Upper lobe of left lung (tissue), 4 donors: ENCODE data around the gene PCSK9.

Source experiments
- POLR2A ChIP-seq, 4 donors: fragments of 450-650 bp; IDR thresholded peaks; one replicate each; pipeline ENCODE4 v1.5.1; 2016 to 2017; ENCODE audit warnings: antibody characterized with exemption in 4 of 4, mild to moderate bottlenecking in 2 of 4
- POLR2AphosphoS5 ChIP-seq, 2 donors: sonication (generic); formaldehyde crosslinking; IDR thresholded peaks; one replicate each; pipeline ENCODE4 v1.5.1; 2017; ENCODE audit warnings: antibody characterized with exemption in 2 of 2
- TF ChIP-seq, protein P1 (sequence below), 6 experiments: fragments of 450-650 bp in 4 of 6; fragments of 200-600 bp in 2 of 6; sonication (generic) in 2 of 6; IDR thresholded peaks; one replicate each; pipeline ENCODE4 v1.5.1; 2016 to 2019; ENCODE audit warnings: antibody characterized with exemption in 6 of 6

DNA sequence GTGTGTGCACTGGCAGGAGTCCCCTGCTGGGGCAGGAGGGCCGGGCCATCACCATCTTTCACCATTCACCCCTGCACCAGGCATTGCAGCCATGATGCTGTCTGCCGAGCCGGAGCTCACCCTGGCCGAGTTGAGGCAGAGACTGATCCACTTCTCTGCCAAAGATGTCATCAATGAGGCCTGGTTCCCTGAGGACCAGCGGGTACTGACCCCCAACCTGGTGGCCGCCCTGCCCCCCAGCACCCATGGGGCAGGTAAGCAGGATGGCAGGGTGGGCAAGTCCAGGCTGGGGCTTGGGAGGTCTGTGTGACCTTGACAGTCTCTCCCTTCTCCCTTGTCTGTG, 18.6 kb downstream of the PCSK9 start:
- no peak for TF ChIP-seq POLR2AphosphoS5 (IDR thresholded peaks at IDR 0.05)
- no peak for TF ChIP-seq POLR2A (IDR thresholded peaks at IDR 0.05)
- TF ChIP-seq, protein P1, sequence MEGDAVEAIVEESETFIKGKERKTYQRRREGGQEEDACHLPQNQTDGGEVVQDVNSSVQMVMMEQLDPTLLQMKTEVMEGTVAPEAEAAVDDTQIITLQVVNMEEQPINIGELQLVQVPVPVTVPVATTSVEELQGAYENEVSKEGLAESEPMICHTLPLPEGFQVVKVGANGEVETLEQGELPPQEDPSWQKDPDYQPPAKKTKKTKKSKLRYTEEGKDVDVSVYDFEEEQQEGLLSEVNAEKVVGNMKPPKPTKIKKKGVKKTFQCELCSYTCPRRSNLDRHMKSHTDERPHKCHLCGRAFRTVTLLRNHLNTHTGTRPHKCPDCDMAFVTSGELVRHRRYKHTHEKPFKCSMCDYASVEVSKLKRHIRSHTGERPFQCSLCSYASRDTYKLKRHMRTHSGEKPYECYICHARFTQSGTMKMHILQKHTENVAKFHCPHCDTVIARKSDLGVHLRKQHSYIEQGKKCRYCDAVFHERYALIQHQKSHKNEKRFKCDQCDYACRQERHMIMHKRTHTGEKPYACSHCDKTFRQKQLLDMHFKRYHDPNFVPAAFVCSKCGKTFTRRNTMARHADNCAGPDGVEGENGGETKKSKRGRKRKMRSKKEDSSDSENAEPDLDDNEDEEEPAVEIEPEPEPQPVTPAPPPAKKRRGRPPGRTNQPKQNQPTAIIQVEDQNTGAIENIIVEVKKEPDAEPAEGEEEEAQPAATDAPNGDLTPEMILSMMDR (IDR thresholded peaks at IDR 0.05), result no peak
